ENCODE measurements around the gene NAGPA.

- no peak for TF ChIP-seq EP300 (IDR thresholded peaks at IDR 0.05)
- TF ChIP-seq POLR2A (IDR thresholded peaks at IDR 0.05): no peak
- TF ChIP-seq CTCF (IDR thresholded peaks at IDR 0.05): no peak
Observed at GRCh38 chr16:5036228-5037156, 2.8 kb upstream of the NAGPA start.
